GM06990 (cell line): Measurements from ENCODE around the gene MTUS2.

Source experiments
- DNase-seq: peaks from one replicate; pipeline ENCODE4 v3.0.0-alpha.2; 2011; ENCODE audit not compliant: insufficient read length; ENCODE audit errors: extremely low read depth
- H3K27me3 ChIP-seq: replicated peaks from 2 replicates; pipeline ENCODE4 v1.6.0; 2011; ENCODE audit warnings: low read length; ENCODE audit not compliant: control insufficient read depth, insufficient read depth
- H3K36me3 ChIP-seq: 2 replicates; pipeline ENCODE4 v1.5.1; 2011; ENCODE audit warnings: low read length; ENCODE audit not compliant: control insufficient read depth, insufficient read depth
- H3K4me3 ChIP-seq: replicated peaks from 2 replicates; pipeline ENCODE4 v1.5.1; 2011; ENCODE audit warnings: low read depth, mild to moderate bottlenecking, control low read depth, low read length
- TF ChIP-seq, protein P1 (sequence below): IDR thresholded peaks from 2 replicates; pipeline ENCODE4 v1.5.1; 2011; ENCODE audit warnings: low read length, control low read depth, mild to moderate bottlenecking, inconsistent platforms; ENCODE audit not compliant: insufficient read depth, poor library complexity, severe bottlenecking

Gene MTUS2

DNA sequence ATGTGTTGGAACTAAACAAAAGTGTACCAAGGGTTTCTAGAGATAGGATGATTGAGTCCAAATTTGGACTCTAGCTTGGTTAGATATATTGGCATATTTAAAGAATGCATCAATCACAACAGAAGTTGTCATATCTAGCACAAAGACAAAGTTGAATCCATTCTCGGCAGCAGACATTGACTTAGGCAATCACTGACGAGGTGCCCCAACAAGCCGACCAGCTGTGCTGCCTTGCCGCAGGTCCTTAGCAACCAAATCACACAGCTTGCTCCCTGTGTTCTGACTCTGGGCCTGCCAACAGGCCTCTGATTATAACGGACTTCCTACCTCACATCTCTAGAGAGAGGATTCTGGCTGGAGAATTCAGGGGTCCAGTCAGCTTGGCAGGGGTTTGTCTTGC is 208.7 kb downstream of the MTUS2 start:
- TF ChIP-seq, protein P1, sequence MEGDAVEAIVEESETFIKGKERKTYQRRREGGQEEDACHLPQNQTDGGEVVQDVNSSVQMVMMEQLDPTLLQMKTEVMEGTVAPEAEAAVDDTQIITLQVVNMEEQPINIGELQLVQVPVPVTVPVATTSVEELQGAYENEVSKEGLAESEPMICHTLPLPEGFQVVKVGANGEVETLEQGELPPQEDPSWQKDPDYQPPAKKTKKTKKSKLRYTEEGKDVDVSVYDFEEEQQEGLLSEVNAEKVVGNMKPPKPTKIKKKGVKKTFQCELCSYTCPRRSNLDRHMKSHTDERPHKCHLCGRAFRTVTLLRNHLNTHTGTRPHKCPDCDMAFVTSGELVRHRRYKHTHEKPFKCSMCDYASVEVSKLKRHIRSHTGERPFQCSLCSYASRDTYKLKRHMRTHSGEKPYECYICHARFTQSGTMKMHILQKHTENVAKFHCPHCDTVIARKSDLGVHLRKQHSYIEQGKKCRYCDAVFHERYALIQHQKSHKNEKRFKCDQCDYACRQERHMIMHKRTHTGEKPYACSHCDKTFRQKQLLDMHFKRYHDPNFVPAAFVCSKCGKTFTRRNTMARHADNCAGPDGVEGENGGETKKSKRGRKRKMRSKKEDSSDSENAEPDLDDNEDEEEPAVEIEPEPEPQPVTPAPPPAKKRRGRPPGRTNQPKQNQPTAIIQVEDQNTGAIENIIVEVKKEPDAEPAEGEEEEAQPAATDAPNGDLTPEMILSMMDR: no peak
- Histone ChIP-seq H3K4me3 (no peak overlapping the region), H3K36me3 (no peaks in the 10 kb centered on the region), H3K27me3 (no peaks in the 10 kb centered on the region)
- no peak for DNase-seq

DNA sequence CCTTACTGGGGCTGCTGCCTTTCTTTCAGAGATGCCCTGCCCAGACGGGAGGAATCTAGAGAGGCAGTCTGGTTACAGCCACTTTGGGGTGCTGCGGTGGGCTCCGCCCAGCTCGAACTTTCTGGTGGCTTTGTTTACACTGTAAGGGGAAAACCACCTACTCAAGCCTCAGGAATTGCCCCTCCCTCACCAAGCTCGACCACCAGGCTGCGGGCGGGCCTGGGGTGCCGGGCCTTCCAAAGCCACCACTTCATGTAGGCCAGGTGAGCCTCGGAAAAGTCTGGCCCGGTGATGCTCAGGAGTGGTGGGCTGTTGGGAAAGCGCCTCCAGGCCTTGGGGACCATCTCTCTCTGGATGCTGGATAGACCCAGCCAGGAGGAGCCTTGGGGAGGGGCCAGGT is 218.6 kb downstream of the MTUS2 start:
- DNase-seq: no peak
- Histone ChIP-seq H3K4me3 (no peak overlapping the region), H3K36me3 (no peaks in the 10 kb centered on the region), H3K27me3 (no peaks in the 10 kb centered on the region)
- TF ChIP-seq, protein P1: no peak

DNA sequence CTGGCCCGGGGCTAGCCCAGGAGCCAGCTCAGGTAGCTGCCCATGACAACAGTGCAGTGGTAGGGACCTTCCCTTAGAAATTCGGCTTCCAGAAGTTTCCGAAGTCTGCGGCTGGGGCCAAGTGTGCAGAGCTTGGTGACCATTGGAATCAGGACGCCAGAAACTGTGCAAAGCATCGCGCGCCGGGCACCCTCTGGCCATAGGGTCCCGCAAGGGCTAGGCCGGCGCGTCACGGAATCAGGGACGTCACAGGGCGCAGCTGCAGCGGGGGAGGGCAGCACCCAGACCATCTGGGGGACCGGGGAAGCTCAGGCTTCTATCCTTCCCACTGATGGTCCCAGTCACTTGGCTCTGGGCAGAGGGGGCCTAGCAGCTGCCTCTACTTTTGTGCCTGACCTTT is 219.1 kb downstream of the MTUS2 start:
- Histone ChIP-seq H3K36me3 (no peaks in the 10 kb centered on the region), H3K27me3 (no peaks in the 10 kb centered on the region), H3K4me3 (no peak overlapping the region)
- DNase-seq: no peak
- TF ChIP-seq, protein P1: no peak

DNA sequence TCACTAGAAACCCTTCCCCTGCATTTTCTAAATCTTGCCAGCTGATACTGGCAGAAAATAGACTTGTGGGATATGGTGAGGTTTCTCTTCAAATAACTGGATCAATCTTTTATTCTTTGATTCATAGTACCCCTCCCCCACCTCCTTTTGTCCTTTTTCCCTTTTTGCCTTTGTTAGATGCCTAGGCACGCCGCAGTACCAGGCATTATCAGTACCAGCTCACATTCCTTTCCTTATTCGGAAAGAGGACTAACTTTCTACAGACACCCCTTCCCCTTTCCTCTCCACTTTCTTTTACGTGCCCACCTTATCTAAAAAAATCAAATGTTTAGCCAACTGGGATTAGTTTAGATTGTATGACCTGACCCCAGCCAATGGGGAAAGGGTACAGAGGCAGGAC is 226.4 kb downstream of the MTUS2 start:
- no peaks in the 10 kb centered on the region for H3K27me3 ChIP-seq
- TF ChIP-seq, protein P1: no peak

DNA sequence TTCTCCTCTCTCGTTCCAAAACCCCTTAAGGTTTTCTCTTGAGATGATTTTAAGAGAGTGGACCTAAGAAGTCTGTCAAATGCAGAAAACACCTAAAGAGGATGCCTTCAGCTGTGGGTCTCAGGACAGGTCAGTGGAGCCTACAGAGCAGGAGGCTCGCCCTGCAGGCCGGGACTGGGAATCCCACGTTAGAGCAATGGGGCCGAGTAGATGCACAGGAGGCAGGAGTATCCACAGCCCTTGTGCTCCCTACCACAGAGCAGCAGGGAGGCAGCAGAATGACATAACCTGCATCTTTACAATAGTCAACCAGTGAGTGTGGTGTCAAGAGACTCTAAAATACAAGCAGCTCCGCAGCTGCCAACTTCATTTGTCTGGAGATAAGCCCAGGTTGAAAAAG is 229.4 kb downstream of the MTUS2 start:
- Histone ChIP-seq H3K36me3 (no peaks in the 10 kb centered on the region), H3K27me3 (no peaks in the 10 kb centered on the region), H3K4me3 (no peak overlapping the region)
- TF ChIP-seq, protein P1: no peak
- no peak for DNase-seq

More for the DNA sequence above, 226.4 kb downstream of the MTUS2 start:
- no peak for DNase-seq
- H3K4me3 ChIP-seq: no peak overlapping the region
- H3K36me3 ChIP-seq: no peaks in the 10 kb centered on the region

DNA sequence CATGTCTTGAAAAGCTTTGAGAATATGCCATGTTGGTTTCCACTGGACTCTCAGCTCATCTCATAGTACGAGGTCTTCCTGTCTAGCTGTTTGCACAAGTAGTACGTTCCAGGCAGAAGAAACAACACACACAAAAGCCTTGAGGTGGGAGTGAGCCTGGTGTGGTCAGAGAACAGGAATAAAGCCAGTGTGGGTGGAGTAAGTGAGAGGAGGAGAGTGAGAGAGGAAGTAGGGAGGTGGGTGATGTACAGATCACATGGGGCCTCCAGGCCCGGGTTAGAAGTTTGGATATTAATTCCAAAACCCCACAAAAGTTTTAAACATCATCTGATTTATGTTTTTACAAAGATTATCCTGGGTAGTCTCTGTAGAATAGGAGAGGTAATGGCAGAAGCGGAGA is 230.6 kb downstream of the MTUS2 start:
- Histone ChIP-seq H3K4me3 (no peak overlapping the region), H3K36me3 (no peaks in the 10 kb centered on the region), H3K27me3 (no peaks in the 10 kb centered on the region)
- TF ChIP-seq, protein P1: no peak
- no peak for DNase-seq
